ENCODE data around the gene MAT2A. TPM values are rescaled to one million over a fixed set of nuclear protein-coding genes. Genes with fewer than 3 reads are reported as not detected.

Gene MAT2A
- total RNA-seq, 1 donor = 124 TPM

DNA sequence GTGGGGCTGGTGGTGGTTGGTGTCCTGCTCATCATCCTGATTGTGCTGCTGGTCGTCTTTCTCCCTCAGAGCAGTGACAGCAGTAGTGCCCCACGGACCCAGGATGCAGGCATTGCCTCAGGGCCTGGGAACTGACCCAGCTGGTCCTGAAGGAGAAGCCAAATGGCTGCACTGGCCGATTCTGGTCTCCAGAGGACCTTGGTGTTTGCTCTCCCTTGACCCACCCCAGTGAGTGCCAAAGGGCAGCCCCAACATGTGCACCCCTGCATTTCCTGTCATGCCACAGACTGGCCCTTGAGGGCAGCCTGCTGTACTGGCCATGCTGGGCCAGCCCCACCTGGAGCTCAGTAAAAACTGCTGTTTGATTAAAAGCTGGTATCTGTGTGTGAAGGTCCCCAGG lies 54.1 kb downstream of the MAT2A start:
- no peak for DNase-seq (ENCODE audit: low read depth)
- no peak overlapping the region for H3K4me3 ChIP-seq (ENCODE audit: low read depth, low read length)
- TF ChIP-seq, protein P1, sequence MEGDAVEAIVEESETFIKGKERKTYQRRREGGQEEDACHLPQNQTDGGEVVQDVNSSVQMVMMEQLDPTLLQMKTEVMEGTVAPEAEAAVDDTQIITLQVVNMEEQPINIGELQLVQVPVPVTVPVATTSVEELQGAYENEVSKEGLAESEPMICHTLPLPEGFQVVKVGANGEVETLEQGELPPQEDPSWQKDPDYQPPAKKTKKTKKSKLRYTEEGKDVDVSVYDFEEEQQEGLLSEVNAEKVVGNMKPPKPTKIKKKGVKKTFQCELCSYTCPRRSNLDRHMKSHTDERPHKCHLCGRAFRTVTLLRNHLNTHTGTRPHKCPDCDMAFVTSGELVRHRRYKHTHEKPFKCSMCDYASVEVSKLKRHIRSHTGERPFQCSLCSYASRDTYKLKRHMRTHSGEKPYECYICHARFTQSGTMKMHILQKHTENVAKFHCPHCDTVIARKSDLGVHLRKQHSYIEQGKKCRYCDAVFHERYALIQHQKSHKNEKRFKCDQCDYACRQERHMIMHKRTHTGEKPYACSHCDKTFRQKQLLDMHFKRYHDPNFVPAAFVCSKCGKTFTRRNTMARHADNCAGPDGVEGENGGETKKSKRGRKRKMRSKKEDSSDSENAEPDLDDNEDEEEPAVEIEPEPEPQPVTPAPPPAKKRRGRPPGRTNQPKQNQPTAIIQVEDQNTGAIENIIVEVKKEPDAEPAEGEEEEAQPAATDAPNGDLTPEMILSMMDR (IDR thresholded peaks at IDR 0.05; ENCODE audit: insufficient read depth, low read depth, low read length) = no peak

Small RNA genes within 50 kb of the gene (small RNA-seq; reads per million reads assigned to genes)
- 0.47 reads per million for gene RN7SL126P

Other genes starting within 250 kb of the MAT2A start
- 119 and 131 TPM in 2 replicates for gene TGOLN2, start 211.2 kb upstream of the MAT2A start, total RNA-seq
- 45.1 and 56.1 TPM in 2 replicates for gene RETSAT, start 184.6 kb upstream of the MAT2A start, total RNA-seq
- gene ELMOD3, start 184.4 kb upstream of the MAT2A start, total RNA-seq = 15.8 and 19.4 TPM in 2 replicates
- 56.6 and 75.7 TPM in 2 replicates for gene CAPG, start 128.8 kb upstream of the MAT2A start, total RNA-seq
- 0.43 TPM in 1 of 2 replicates, not detected in the other for gene SH2D6, start 120.5 kb upstream of the MAT2A start, total RNA-seq
- 35.8 and 51.4 TPM in 2 replicates for gene GGCX, start 22.3 kb downstream of the MAT2A start, total RNA-seq
- 2.2 and 3.5 TPM in 2 replicates for gene VAMP8, start 38.4 kb downstream of the MAT2A start, total RNA-seq
- gene VAMP5, start 45.3 kb downstream of the MAT2A start, total RNA-seq = 18.1 and 22.9 TPM in 2 replicates
- gene RNF181, start 56.6 kb downstream of the MAT2A start, total RNA-seq = 130 and 221 TPM in 2 replicates
- 8.6 and 10.6 TPM in 2 replicates for gene TMEM150A, start 63.5 kb downstream of the MAT2A start, total RNA-seq
- 16.4 and 26.8 TPM in 2 replicates for gene C2orf68, start 72.9 kb downstream of the MAT2A start, total RNA-seq
- gene USP39, start 77.0 kb downstream of the MAT2A start, total RNA-seq = 39.6 and 41.9 TPM in 2 replicates
- gene SFTPB, start 129.0 kb downstream of the MAT2A start, total RNA-seq = not detected in 2 replicates
- not detected in 2 replicates for gene GNLY, start 155.2 kb downstream of the MAT2A start, total RNA-seq
- 6.8 and 9.1 TPM in 2 replicates for gene ATOH8, start 214.8 kb downstream of the MAT2A start, total RNA-seq

All from fibroblast of villous mesenchyme (primary cell).